Gastroesophageal sphincter (tissue), 4 donors: ENCODE results near the gene PRKN. TPM values are rescaled to one million over a fixed set of nuclear protein-coding genes. Genes with fewer than 3 reads are reported as not detected.

Experiments used
- ATAC-seq: fragments of 150-250 bp; one replicate; pipeline ENCODE4 v1.9.1; 2016; ENCODE audit warnings: mild to moderate bottlenecking, moderate library complexity
- H3K27ac ChIP-seq, 4 donors: fragments of 200-600 bp; sonication (generic) in 3 of 4; 1 replicate in 3 of 4; 2 replicates in 1 of 4; pipeline ENCODE4 v1.5.1; 2016 to 2019
- H3K27me3 ChIP-seq: fragments of 200-600 bp; sonication (generic); one replicate; pipeline ENCODE4 v1.5.1; 2019
- H3K36me3 ChIP-seq, 2 donors: fragments of 200-600 bp; sonication (generic); one replicate each; pipeline ENCODE4 v1.5.1; 2019; ENCODE audit warnings: control low read depth in 1 of 2
- H3K4me1 ChIP-seq, 3 donors: fragments of 200-600 bp; sonication (generic); 1 replicate in 2 of 3; 2 replicates in 1 of 3; pipeline ENCODE4 v1.5.1; 2016 to 2019; ENCODE audit warnings: control low read depth in 2 of 3
- H3K4me3 ChIP-seq, 2 donors: fragments of 200-600 bp; sonication (generic); one replicate each; pipeline ENCODE4 v1.5.1; 2019; ENCODE audit warnings: mild to moderate bottlenecking in 1 of 2, moderate library complexity in 1 of 2
- H3K9me3 ChIP-seq, 3 donors: fragments of 200-600 bp; sonication (generic); one replicate each; pipeline ENCODE4 v1.5.1; 2017 to 2019; ENCODE audit warnings: control low read depth in 2 of 3
- CTCF ChIP-seq, 4 experiments: fragments of 200-600 bp in 2 of 4; fragments of 450-650 bp in 2 of 4; sonication (generic) in 1 of 4; IDR thresholded peaks; one replicate each; pipeline ENCODE4 v1.5.1; 2017 to 2019; ENCODE audit warnings: antibody characterized with exemption in 4 of 4, mild to moderate bottlenecking in 2 of 4, moderate library complexity in 2 of 4
- EP300 ChIP-seq: sonication (generic); formaldehyde crosslinking; IDR thresholded peaks from one replicate; pipeline ENCODE4 v1.6.1; 2017; ENCODE audit warnings: antibody characterized with exemption, mild to moderate bottlenecking
- POLR2A ChIP-seq, 2 donors: fragments of 450-650 bp; IDR thresholded peaks; one replicate each; pipeline ENCODE4 v1.6.1; 2017; ENCODE audit warnings: antibody characterized with exemption in 2 of 2, mild to moderate bottlenecking in 2 of 2, moderate library complexity in 1 of 2
- POLR2AphosphoS5 ChIP-seq: sonication (generic); formaldehyde crosslinking; IDR thresholded peaks from one replicate; pipeline ENCODE4 v1.6.1; 2017; ENCODE audit warnings: antibody characterized with exemption
- WGBS, 2 donors: methylation state at CpG; one replicate each; pipeline ENCODE4 v1.1.5; 2018; ENCODE audit warnings: low coverage in 1 of 2; 5-methylcytosine and 5-hydroxymethylcytosine counted together
- total RNA-seq, 4 donors: library from RNA; depleted of rRNA; stranded (reverse); fragments of >200 nt; gene quantifications; one replicate each; pipeline ENCODE4 v1.1.0, GENCODE V29; 2016

Gene PRKN
- total RNA-seq, 4 donors from 2014 or later: 8.4 to 58.6 (median 25.8) TPM

DNA sequence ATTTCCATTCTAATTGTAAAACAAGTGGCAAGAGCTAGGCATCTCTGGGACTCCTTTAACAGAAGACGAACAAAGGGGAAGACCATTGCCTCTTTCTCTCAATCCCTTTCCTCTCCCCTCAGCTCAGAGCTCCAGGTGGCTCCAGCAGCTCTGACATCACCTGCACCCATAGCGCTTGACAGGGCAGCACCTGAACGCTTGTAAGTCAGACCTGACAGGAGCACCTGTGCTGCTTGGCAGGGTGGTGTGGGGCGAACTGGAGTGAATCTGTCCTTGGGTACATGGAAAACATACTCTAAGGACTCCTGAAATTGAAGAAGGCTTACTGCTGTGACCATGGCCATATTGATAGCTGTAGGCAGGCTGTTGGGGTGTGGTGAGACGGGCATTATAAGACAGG lies 1044.2 kb downstream of the PRKN start:
- no peak for ATAC-seq
- WGBS, 2 donors: 90 to 95% methylated on average over 1 to 4 of the region's 5 CpGs
- Histone ChIP-seq H3K36me3 (no peaks in the 10 kb centered on the region), H3K27ac (no peak overlapping the region), H3K9me3 (no peaks in the 10 kb centered on the region), H3K27me3 (no peaks in the 10 kb centered on the region), H3K4me1 (peaks cover 0 to 4% (median 0%) of the 10 kb centered on the region in 3 donors), H3K4me3 (no peak overlapping the region)
- TF ChIP-seq CTCF (IDR thresholded peaks at IDR 0.05): no peak
- TF ChIP-seq POLR2AphosphoS5: no peak
- no peak for TF ChIP-seq EP300
- TF ChIP-seq POLR2A (IDR thresholded peaks at IDR 0.05): no peak

DNA sequence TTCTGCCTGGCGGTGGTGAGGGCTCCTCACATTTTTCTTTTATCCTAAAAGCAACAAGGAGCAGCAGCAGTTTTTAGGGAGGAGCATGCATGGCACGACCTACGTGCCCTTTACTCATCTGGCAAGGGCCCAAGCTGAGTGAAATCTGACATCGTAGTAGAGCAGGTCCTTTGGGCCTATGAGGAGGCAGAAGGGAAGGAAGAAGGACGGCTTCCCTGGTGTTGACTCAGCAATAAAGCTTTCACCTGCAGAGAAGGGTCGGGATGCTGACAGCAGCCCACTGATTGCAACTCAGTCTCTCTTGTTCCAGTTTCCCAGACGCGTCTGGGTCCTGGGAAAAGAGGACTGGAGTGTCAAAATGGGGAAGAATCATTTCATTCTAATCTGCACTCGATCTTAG lies 1044.6 kb downstream of the PRKN start:
- TF ChIP-seq POLR2AphosphoS5: no peak
- no peak for TF ChIP-seq CTCF (IDR thresholded peaks at IDR 0.05)
- no peak for ATAC-seq
- Histone ChIP-seq H3K9me3 (no peaks in the 10 kb centered on the region), H3K4me3 (no peak overlapping the region), H3K4me1 (peaks cover 0 to 4% (median 0%) of the 10 kb centered on the region in 3 donors), H3K27me3 (no peaks in the 10 kb centered on the region), H3K27ac (no peak overlapping the region), H3K36me3 (no peaks in the 10 kb centered on the region)
- WGBS, 2 donors: 67 to 81% methylated on average over 2 to 5 of the region's 9 CpGs

DNA sequence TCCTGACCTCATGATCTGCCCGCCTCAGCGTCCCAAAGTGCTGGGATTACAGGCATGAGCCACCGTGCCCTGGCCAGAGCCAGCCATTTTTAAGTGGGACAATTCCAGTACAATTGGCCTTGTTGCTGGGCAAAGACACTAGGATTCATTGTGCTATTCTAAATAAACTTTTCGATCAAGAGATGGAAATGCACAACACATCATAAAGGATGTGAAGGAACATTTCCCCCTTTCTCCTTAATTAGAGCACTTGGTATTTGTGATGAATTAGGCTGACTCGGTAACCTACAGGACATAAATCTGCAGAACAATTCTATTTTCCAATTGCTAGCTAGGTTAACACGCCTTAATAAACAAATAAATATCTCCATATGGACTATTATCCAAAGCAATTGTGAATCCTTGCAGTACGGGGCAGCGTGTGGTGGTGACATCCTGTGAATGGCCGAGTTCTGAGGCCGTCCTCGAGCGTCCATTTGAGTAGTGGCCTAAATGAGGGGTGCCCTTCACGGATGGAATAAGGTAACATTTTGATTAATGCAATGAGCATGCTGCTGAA lies 1047.5 kb downstream of the PRKN start:
- WGBS, 2 donors: 86 to 96% methylated on average over 10 of the region's 13 CpGs
- no peak for ATAC-seq
- TF ChIP-seq POLR2A (IDR thresholded peaks at IDR 0.05): no peak
- TF ChIP-seq POLR2AphosphoS5: no peak
- no peak for TF ChIP-seq EP300
- no peak for TF ChIP-seq CTCF (IDR thresholded peaks at IDR 0.05)
- Histone ChIP-seq H3K36me3 (no peaks in the 10 kb centered on the region), H3K9me3 (no peaks in the 10 kb centered on the region), H3K27ac (no peak overlapping the region), H3K4me1 (peaks cover 0 to 4% (median 0%) of the 10 kb centered on the region in 3 donors), H3K4me3 (no peak overlapping the region), H3K27me3 (no peaks in the 10 kb centered on the region)

DNA sequence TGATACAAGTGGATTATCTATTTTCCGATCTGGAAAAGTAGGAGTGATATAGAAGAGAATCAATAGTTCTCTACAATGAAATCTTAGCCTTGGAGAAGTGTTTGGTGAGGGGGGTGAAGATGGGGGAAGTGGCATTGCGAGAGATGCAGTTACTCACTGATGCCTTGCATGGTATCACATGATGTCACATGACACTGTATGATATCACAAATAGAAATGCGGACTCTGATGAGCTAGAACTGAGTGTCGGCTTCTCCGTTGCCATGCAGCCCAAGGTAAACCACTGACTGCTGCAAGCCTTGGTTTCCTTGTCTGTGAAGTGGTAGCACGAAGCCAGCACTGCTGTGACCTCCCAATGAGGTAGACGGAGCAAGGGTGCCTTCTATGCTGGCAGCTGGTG lies 1050.4 kb downstream of the PRKN start:
- 82 to 100% methylated on average over 2 to 7 of the region's 7 CpGs for WGBS, 2 donors
- no peaks in the 10 kb centered on the region for H3K36me3 ChIP-seq
- H3K4me3 ChIP-seq: no peak overlapping the region
- ATAC-seq: no peak
- peaks cover 0 to 4% (median 0%) of the 10 kb centered on the region in 3 donors for H3K4me1 ChIP-seq
- no peak overlapping the region for H3K27ac ChIP-seq
- TF ChIP-seq POLR2A (IDR thresholded peaks at IDR 0.05): no peak
- no peak for TF ChIP-seq POLR2AphosphoS5
- TF ChIP-seq EP300: no peak
- no peak for TF ChIP-seq CTCF (IDR thresholded peaks at IDR 0.05)
- H3K9me3 ChIP-seq: no peaks in the 10 kb centered on the region
- no peaks in the 10 kb centered on the region for H3K27me3 ChIP-seq

GRCh38 chr6:161676586-161676985 lies 1051.0 kb downstream of the PRKN start:
- no peak for ATAC-seq
- WGBS, 2 donors: 92 to 100% methylated on average over 2 to 3 of the region's 3 CpGs

More at GRCh38 chr6:161676586-161676985, 1051.0 kb downstream of the PRKN start:
- H3K27ac ChIP-seq: no peak overlapping the region
- no peaks in the 10 kb centered on the region for H3K36me3 ChIP-seq
- H3K4me3 ChIP-seq: no peak overlapping the region
- H3K27me3 ChIP-seq: no peaks in the 10 kb centered on the region
- peaks cover 0 to 4% (median 0%) of the 10 kb centered on the region in 3 donors for H3K4me1 ChIP-seq
- TF ChIP-seq POLR2A (IDR thresholded peaks at IDR 0.05) (no peak), CTCF (IDR thresholded peaks at IDR 0.05) (no peak), EP300 (no peak), POLR2AphosphoS5 (no peak)
- no peaks in the 10 kb centered on the region for H3K9me3 ChIP-seq
